ENCODE data around the gene TMEM245.

TMEM245 gene

DNA sequence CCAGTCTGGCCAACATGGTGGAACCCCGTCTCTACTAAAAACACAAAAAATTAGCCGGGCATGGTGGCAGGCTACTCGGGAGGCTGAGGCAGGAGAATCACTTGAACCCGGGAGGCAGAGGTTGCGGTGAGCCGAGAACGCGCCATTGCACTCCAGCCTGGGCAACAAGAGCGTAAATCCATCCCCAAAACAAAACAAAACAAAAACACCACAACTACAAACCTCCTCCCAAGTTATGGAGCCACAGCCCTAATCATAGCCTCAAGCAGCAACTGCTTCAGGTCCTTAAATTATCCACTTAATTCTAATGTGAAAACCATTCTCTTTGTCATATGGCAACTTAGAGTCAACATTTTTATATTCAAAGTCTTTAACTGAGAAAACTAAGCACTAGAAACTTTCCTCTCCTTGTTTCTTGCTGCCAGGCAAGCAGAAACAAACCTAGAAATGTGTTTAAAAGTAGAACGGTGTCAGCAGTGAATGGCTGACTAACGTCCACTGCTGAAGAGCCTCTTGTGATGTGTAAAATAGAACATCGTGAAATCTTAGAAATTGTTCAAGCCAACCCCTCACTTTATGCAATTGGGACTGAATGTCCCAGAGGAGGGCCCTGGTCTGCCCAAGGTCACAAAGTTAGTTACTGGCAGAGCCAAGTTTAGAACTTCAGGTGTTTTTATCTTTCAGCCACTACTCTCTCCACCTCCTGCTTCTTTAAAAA is 5.7 kb downstream of the TMEM245 start:
- H3K4me3 ChIP-seq (ENCODE audit: low read depth, low read length) = no peak overlapping the region
- TF ChIP-seq, protein P1, sequence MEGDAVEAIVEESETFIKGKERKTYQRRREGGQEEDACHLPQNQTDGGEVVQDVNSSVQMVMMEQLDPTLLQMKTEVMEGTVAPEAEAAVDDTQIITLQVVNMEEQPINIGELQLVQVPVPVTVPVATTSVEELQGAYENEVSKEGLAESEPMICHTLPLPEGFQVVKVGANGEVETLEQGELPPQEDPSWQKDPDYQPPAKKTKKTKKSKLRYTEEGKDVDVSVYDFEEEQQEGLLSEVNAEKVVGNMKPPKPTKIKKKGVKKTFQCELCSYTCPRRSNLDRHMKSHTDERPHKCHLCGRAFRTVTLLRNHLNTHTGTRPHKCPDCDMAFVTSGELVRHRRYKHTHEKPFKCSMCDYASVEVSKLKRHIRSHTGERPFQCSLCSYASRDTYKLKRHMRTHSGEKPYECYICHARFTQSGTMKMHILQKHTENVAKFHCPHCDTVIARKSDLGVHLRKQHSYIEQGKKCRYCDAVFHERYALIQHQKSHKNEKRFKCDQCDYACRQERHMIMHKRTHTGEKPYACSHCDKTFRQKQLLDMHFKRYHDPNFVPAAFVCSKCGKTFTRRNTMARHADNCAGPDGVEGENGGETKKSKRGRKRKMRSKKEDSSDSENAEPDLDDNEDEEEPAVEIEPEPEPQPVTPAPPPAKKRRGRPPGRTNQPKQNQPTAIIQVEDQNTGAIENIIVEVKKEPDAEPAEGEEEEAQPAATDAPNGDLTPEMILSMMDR (IDR thresholded peaks at IDR 0.05; ENCODE audit: borderline replicate concordance, insufficient read depth, low read depth, low read length) = no peak

DNA sequence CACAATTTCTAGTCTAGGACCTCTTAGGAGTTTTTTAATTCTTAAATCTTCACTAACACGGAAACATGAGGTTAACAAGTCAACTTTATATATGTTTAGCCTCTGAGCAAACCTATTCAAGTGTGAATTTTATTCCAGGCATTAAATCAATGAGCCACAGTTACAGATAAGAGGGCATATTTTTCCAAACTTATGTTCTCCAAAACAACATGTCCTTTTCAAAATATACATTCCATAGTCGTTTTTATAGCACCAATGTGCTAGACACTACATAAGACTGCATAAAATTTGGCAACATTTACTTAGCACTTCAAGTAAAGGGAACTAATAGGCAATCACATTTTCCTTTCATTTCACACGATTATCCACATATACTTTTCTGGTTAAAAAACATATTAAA is 6.5 kb downstream of the TMEM245 start:
- TF ChIP-seq, protein P1 (IDR thresholded peaks at IDR 0.05; ENCODE audit: borderline replicate concordance, insufficient read depth, low read depth, low read length) = no peak
- H3K4me3 ChIP-seq (ENCODE audit: low read depth, low read length) = no peak overlapping the region

DNA sequence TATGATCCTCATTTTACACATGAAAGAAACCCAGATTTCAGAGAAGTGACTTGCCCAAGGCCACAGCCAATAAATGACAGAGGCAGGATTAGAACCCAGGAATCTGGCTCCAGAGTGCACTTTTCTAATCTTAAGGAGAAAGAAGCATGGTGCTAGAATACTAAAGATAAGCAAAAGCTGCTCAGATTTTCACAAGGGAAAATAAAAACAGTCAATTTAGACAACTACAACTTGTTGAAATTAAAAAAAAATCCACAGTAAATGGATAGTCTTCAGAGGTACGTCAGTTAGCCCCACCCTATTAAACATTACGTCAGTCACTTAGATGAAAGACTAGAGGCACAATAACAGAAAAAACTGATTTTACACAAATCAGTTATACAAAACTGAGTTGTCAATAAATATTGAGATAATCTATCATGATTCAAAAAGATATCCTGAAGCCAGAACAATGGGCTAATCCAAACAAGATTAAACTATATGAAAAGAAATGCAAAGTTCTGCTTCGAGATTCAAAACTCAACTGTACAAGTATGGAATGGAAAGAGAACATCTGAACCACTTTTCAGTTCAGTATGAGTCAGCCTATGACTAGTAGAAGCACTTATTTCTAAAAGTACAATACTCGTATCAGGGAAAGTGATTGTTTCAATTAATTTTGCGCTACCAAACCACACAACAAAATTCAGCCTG is 9.3 kb downstream of the TMEM245 start:
- TF ChIP-seq, protein P1 (IDR thresholded peaks at IDR 0.05; ENCODE audit: borderline replicate concordance, insufficient read depth, low read depth, low read length) = no peak

DNA sequence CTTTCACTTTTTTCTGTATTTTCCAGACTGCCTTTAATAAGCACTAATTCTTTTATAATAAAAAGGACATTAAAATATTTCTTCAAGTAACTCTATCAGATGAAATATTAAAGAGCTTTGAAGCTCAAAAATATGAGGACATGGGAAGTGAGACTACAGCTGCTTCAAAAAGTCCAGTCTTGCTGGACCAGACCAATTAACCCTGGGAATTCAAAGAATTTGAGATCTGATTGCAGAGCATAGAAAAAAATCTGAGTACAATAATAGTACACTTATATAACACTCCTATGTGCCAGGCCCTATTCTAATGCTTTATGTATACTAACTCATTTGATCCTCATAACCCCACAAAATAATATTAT is 9.8 kb downstream of the TMEM245 start:
- H3K4me3 ChIP-seq (ENCODE audit: low read depth, low read length) = no peak overlapping the region
- TF ChIP-seq, protein P1 (IDR thresholded peaks at IDR 0.05; ENCODE audit: borderline replicate concordance, insufficient read depth, low read depth, low read length) = no peak

More for the DNA sequence above, 9.3 kb downstream of the TMEM245 start:
- H3K4me3 ChIP-seq (ENCODE audit: low read depth, low read length) = no peak overlapping the region

DNA sequence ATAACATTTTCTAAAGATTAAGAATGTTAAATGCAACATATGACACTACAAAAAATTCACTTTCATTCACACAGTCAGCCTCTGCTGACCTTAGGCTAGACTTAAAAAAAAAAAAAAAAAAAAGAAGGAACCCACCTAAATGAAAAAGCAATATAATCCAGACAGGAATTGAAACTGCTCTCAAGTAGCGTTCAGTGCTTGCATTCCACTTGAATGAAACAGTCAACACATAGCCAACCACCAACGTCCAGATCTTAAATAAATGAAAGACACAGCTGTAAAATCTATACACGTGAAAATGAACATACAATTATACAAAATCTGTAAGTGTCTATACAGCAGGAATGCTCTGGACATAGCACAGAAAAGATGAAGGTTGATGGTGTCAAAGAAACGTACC is 11.4 kb downstream of the TMEM245 start:
- TF ChIP-seq, protein P1 (IDR thresholded peaks at IDR 0.05; ENCODE audit: borderline replicate concordance, insufficient read depth, low read depth, low read length) = no peak
- no peak overlapping the region for H3K4me3 ChIP-seq (ENCODE audit: low read depth, low read length)

DNA sequence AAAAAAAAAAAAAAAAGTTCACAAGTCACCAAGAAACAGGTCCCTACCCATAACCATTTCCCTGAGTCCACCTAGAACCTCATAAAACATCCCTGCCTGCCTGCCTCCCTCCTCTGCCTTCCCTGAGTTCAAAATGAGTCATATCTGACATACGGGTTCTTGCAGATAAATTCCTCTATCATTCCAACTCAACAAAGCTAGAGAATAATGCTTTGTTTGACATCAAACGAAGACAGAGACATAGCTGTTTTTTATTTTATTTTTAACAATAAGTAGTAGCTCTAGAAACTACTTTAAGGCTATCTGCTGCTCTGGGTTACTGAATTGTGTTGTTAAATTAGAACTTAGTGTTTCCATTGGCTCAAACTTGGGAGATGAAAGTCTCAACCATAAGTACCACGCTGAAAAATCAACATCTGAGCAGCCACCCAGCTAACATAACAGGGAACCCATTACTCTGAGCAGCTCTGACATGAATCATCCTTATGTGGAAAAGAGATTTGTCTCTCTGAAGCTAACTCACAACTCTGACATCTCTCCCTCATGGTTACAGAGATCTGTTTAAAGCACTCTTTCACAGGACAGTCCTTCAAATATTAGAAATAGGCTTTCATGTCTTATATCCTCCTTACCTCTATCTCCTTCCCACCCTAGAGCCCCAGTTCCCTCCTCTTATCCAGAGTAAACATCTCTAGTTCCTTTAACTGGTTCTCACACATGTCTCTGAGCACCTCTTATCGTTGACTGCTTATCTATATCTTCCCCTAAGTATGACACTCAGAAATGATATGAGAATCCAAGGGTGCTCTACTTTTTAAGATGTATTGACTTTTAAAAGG is 12.1 kb downstream of the TMEM245 start:
- H3K4me3 ChIP-seq (ENCODE audit: low read depth, low read length) = no peak overlapping the region
- TF ChIP-seq, protein P1 (IDR thresholded peaks at IDR 0.05; ENCODE audit: borderline replicate concordance, insufficient read depth, low read depth, low read length) = no peak
